NB4 (cell line): ENCODE results near the gene MYL2.

Source experiments
- DNase-seq: peaks from one replicate; pipeline ENCODE4 v3.0.0; 2010; ENCODE audit warnings: low read depth
- H3K4me3 ChIP-seq: one replicate; pipeline ENCODE4 v1.5.1; 2011; ENCODE audit warnings: mild to moderate bottlenecking, low read depth, low read length, moderate library complexity
- MYC ChIP-seq: IDR thresholded peaks from 2 replicates; pipeline ENCODE4 v1.6.1; 2011; ENCODE audit warnings: low read depth, low read length
- POLR2A ChIP-seq: IDR thresholded peaks from 2 replicates; pipeline ENCODE4 v1.6.1; 2011; ENCODE audit warnings: mild to moderate bottlenecking; ENCODE audit not compliant: insufficient read length; ENCODE audit errors: extremely low read depth
- TF ChIP-seq, protein P1 (sequence below): IDR thresholded peaks from 2 replicates; pipeline ENCODE4 v1.6.1; 2011; ENCODE audit warnings: low read depth, low read length
- TF ChIP-seq, protein P2 (sequence below): IDR thresholded peaks from one replicate; pipeline ENCODE4 v1.5.1; 2012; ENCODE audit warnings: low read depth, low read length

The MYL2 gene

DNA sequence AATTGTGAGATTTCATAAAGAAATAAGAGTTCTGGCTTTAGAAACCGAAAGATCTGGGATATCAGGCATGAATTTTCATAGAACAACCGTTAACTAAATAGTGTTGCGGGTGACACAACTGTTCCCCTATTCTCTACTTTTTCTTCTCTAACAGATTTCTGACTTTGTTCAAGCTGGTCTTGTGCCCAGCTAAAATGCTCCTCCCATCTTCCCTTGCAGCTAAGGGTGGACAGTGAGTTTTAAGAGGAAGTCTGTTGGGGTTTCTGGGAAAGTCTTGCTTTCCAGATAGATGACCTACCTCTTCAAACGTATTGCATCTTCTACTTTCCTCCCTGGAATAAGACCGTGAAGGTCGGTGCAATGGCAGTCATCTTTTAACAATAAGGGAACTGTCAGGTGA is 54.9 kb downstream of the MYL2 start:
- no peak for DNase-seq
- no peak overlapping the region for H3K4me3 ChIP-seq
- TF ChIP-seq, protein P1, sequence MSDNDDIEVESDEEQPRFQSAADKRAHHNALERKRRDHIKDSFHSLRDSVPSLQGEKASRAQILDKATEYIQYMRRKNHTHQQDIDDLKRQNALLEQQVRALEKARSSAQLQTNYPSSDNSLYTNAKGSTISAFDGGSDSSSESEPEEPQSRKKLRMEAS: no peak
- TF ChIP-seq POLR2A (no peak), MYC (no peak)
- TF ChIP-seq, protein P2, sequence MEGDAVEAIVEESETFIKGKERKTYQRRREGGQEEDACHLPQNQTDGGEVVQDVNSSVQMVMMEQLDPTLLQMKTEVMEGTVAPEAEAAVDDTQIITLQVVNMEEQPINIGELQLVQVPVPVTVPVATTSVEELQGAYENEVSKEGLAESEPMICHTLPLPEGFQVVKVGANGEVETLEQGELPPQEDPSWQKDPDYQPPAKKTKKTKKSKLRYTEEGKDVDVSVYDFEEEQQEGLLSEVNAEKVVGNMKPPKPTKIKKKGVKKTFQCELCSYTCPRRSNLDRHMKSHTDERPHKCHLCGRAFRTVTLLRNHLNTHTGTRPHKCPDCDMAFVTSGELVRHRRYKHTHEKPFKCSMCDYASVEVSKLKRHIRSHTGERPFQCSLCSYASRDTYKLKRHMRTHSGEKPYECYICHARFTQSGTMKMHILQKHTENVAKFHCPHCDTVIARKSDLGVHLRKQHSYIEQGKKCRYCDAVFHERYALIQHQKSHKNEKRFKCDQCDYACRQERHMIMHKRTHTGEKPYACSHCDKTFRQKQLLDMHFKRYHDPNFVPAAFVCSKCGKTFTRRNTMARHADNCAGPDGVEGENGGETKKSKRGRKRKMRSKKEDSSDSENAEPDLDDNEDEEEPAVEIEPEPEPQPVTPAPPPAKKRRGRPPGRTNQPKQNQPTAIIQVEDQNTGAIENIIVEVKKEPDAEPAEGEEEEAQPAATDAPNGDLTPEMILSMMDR: no peak

- no peak for DNase-seq
- TF ChIP-seq, protein P2: no peak
- TF ChIP-seq, protein P1: no peak
- no peak for TF ChIP-seq MYC
- TF ChIP-seq POLR2A: no peak
- no peak overlapping the region for H3K4me3 ChIP-seq
Measured at GRCh38 chr12:110863161-110863560, 57.2 kb downstream of the MYL2 start.

DNA sequence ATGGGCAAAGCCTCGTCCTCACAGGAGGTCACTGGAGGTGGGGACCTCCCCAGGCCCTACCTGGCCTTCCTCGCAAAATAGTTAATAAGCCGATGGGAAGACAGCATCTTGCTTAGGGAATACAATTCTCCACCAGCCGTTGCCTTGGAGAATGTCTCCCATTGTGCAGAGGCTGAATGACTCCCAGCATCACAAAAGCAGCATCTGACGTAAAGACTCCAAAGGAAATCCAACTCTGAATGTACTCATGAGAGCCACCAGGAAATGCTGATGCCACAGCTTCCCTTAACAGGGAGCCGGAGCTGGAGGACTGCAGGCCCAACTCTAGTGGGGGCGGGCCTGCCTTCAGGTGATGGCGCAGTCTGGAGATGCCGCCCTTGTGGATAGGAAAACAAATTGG is 58.0 kb downstream of the MYL2 start:
- no peak for DNase-seq
- H3K4me3 ChIP-seq: no peak overlapping the region
- TF ChIP-seq, protein P2: no peak
- TF ChIP-seq POLR2A: no peak
- TF ChIP-seq MYC: no peak
- TF ChIP-seq, protein P1: no peak

- H3K4me3 ChIP-seq: no peak overlapping the region
- TF ChIP-seq, protein P1: no peak
- TF ChIP-seq, protein P2: no peak
- TF ChIP-seq MYC (no peak), POLR2A (no peak)
- DNase-seq: no peak
Measured at GRCh38 chr12:110861729-110862128, 58.6 kb downstream of the MYL2 start.
